DOHH2 (cell line): ENCODE data around the gene PRKCE.

ENCODE experiments used
- CTCF ChIP-seq: fragments of 200-600 bp; sonication (generic); IDR thresholded peaks from one replicate; pipeline ENCODE4 v1.5.1; 2014; ENCODE audit warnings: antibody characterized with exemption, mild to moderate bottlenecking, low read depth, low read length; ENCODE audit not compliant: poor library complexity, severe bottlenecking
- EZH2phosphoT487 ChIP-seq: fragments of 200-600 bp; sonication (generic); IDR thresholded peaks from 2 replicates; pipeline ENCODE4 v1.6.1; 2017; ENCODE audit warnings: borderline replicate concordance, mild to moderate bottlenecking, antibody characterized with exemption, low read length, moderate library complexity, mixed read lengths

- no peak for TF ChIP-seq CTCF
- TF ChIP-seq EZH2phosphoT487: no peak
Observed at GRCh38 chr2:45826884-45827635, 175.6 kb downstream of the PRKCE start.
